ENCODE measurements around the gene MOB2.
"Not testable (repeated sequence)": the region's sequence is repeated elsewhere in the genome, so short reads cannot be mapped to it uniquely, and the experiment has no call there.

MOB2 gene

DNA sequence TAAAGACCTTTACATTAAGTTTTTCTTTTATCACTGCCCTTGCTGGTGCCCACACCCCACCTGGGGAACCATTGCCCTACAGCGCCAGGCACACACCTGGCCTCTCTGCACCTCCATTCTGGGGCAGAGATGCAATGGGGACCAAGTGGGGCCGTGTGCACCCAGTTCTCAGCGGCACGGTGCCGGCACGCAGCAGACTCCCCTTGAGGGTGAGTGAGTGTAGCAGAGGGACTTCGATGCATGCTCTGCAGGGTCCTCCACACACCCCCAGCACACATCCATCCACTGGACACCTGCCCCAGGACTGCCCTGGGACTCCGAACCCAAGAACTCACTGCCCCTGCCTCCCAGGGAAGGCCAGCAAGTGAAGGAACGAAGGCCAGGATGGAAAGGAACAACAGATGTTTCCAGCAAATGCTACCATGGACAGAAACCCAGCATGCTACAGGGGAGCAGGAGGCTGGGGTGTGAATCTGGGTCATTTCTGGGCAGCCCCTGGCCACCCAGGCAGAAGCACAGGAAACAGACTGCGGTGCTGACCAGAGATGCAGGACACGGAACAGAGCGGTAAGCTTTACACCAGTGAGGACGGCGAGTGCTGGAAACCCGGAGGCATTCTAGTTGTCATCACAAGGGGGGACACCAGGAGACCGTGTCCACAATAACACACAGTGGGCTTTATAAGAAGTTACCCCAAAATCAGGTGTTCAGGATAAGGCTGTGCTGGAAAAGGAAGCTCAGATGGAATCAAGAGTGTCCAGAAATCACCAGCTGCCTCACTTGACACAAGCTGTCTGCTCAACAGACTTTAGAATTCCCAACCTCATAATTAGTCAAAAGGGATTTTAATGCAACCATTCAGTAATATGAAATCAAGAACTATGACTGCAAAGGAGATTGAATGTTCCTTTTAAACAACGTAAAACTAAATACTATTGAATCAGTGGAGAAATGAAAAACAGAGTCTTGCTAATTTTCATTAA lies 32.7 kb upstream of the MOB2 start:
- FAIRE-seq (no peak), DNase-seq (ENCODE audit: insufficient read length, low spot score) (no peak)

DNA sequence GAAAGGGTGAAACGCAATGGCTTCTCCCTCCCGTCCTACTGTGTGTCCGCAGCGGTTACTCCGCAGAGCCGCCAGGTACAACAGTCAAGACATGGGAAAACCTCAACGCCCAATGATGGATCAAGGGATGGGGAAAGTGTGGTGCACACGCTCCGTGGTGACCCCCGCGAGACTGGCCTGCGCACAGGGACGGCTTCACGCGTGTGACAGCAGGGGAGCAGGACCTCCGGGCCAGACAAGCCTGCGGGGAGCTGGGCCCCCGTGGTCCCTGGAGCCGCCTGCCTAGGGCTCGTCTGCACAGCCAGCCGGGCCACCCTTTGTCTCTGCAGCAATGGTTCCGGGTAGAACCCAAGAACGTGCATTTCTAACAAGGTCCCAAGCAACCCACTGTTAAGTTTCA lies 31.7 kb upstream of the MOB2 start:
- FAIRE-seq (no peak), DNase-seq (ENCODE audit: insufficient read length, low spot score) (no peak)

DNA sequence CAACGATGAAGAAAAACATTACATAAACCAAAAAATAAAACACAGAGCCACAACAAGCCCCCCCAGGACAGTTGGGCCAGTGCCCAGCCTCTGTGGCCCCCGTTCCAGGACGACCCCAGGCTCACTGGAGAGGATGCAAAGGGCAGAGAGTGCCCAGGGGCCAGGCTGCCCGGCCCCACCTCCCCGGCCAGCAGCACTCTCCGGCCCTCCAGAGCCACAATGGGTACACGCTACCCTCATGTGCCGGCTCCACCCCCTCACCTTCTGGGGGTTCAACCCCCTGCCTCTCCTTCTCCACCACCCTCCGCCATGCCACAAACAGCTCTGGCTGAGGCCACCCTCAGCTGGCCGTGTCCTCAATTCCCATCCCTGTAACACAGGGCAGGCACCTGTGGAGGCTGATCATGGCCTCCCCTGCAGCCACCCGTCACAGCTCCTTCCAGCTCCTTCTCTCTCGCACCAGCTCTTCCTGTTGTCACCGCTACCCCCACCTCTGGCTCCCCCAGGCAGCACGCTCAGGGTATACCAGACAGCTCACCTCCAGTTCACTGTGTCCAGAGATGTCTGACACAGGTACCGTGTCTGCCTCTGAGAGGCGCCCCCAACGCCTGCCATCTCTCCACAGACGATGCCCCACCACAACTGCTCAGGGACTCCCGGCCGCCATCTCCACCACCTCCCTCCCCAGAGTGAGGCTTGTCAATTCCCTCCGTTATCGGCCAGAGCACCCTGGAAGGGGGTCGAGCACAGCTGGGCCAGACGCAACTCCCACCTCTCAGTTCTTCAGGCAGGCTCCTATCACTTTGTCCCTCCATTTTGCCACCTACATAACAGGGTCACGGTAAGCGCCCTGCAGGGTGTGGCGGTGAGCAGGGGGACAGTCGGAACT lies 30.8 kb upstream of the MOB2 start:
- no peak for FAIRE-seq
- no peak for DNase-seq (ENCODE audit: insufficient read length, low spot score)

DNA sequence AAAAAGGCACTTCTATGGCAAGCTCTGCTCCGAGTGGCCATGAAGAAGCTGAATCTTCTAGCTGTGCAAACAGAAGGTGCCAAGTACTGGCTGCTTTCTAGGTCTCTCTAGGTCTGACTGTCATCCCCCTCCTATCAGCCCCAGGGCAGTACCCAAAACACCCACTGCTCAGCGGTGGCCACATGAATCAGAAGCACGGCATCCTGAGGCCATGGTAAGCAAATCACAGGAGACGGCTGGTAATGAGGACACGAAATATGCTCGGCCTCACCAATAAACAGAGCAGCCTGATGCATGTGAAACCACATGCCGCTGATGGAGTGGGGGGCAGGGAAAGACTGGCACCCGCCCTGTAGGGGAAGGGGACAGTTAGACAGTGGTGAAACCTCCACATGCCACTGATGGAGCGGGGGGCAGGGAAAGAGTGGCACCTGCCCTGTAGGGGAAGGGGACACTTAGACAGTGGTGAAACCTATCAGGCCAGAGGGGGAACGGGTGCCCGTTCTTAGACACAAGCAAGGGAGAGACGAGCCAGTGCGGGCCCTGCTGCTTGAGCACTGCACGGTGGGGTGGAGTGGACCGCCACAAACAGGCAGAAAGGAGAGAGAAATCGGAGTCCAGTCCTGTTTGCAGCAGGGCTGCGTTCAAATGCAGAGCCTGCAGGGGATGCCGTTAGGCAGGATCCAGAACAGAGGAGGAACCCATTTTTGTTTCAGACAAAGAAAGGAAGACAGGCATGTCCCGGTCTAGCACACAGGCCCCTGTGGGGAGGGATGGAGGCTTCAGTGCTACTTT lies 29.9 kb upstream of the MOB2 start:
- FAIRE-seq (no peak), DNase-seq (ENCODE audit: insufficient read length, low spot score) (no peak)

DNA sequence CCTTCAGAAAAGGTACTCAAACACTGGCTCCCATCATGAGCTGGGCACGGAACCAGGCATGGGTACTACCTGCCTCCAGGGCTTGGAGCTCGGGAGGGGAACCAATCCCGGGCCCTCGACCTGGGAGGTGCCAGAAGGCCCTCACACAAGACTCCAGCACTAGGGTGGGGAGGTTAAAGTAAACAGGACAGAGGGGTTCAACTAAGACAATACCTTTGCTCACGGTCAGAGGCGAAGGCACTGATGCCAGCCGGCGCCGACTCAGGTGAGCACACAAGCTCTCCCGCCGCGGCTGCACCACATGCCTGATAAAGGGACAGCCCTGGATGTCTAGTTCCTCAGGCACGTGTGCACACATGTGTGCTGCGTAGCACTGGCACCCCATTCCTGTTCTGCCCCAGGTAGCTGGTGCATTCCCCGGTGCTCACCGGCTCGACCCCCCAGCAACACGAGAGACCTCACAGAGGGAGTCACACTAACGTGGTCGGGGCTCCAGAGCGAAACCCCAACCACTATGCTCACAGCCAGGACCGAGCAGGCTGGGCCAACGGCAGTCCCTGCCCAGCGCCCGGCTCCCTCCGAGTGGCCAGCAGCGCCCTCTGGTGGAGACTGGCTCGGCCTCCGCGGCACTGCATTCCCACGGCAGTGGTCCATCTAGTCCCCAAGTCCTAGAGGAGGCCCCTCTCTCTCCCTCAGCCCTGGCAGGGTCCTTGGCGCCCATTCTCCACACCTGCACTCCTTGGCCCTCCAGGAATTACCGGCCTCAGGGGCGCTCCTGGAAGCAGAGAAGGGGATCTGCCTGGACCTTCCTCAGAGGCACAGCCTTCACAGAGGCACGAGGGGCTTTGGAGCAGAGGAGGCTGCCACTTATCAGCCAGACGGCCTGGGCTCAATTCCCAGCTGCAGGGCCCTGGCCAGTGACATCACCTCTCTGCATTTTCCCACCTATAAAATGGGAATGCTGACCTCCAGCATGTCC lies 28.8 kb upstream of the MOB2 start:
- FAIRE-seq (peak; percentile 14), DNase-seq (ENCODE audit: insufficient read length, low spot score) (peak; percentile 89)

DNA sequence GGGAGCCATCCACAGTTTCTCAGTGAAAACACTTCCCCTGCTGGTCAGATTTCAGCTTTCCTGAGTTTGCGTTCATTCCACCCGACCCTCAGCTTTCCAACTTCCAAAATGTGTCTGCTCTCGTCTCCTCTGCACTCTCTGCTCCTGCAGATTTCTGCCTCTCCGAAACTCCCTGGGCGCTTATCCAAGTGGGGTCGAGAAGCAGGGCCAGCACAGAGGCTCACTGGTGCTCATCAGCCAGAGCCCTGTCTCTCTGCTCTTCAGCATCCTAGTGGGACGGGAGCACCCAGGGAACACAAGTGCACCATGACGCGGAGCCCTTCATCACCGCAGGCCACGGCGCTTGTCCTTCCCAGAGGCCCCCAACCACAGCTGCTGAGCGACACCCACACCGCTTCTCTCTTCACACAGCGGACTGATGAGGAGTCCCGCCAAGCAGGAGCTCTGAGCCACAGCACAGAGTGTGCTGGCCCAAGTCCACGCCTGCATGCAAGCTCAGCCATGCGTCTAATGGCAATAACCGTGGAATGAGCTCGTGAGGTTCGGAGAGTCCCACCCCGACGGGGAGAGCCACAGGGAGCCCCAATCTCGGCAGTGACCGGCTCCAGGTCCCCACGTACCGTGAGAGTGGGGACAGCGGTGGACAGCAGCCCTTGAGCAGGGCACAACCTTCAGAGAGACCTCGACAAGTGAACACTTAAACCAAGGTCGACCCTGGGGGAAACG lies 27.9 kb upstream of the MOB2 start:
- DNase-seq (ENCODE audit: insufficient read length, low spot score), result no peak
- FAIRE-seq, result no peak

DNA sequence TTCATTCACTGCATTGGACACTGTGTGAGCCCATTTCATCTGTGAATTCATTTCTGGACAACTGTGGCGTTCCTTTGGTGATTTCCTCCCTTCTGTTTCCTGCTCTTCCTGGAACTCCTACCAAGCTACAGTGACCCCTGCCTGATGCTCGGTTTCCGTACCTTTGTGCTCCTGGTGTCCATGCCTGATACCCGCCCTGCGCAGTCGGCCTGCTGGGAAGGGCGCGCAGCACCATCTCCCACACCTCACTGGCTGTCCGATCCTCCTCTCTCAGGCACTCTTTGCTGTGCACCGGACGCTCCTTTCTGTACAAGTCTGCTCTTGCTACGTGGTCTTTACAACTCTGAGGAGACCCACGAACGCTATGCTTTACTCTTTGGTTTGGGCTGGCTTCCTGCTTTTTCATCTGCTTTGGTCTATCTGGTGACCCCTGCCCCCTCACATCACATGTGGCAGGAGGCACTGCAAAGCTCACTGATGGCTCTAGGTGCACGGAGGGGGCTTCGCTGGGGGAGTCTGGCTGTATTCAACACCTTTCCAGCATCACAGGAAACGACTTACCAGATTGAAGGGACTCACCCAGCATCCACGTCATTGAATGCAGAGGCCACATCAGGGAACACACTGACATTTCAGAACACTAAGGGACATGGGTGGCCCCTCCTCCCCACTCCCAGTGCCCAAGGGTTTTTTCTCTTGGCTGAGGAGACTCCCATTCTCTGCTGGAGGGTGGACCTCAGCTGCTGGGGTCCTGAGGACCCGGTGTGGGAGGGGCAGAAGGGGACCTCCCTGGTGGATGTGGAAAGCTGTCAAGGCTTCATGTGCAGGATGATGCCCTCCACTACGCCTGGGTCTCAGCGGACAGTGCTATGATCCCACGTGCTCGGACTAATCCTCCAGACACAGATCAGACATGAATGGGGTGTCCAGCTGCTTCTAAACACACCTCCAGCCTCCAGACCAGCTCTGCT lies 27.0 kb upstream of the MOB2 start:
- FAIRE-seq (no peak), DNase-seq (ENCODE audit: insufficient read length, low spot score) (no peak)

DNA sequence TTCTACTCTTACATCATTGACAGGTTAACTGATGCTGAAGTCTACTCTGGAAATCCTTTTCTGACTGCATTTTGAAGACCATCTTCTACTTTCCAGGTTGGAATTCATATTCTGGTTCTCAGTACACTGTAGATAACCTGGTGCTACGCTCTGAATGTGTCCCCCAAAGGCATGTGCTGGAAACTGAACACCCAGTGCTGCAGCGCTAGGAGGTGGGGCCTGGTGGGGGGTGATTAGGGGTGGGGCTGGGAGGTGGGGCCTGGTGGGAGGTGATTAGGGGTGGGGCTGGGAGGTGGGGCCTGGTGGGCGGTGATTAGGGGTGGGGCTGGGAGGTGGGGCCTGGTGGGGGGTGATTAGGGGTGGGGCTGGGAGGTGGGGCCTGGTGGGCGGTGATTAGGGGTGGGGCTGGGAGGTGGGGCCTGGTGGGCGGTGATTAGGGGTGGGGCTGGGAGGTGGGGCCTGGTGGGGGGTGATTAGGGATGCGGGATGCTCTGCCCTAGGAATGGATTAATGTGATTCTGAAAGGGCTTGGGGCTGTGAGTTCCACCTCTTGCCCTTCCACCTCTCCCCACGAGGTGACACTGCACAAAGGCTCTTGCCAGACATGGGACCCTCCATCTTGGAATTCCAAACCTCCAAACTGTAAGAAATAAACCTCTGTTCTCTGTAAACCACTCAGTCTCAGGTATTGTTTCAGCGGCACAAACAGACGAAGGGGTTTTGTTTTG lies 26.1 kb upstream of the MOB2 start:
- FAIRE-seq; DNase-seq (ENCODE audit: insufficient read length, low spot score): not testable (repeated sequence)

DNA sequence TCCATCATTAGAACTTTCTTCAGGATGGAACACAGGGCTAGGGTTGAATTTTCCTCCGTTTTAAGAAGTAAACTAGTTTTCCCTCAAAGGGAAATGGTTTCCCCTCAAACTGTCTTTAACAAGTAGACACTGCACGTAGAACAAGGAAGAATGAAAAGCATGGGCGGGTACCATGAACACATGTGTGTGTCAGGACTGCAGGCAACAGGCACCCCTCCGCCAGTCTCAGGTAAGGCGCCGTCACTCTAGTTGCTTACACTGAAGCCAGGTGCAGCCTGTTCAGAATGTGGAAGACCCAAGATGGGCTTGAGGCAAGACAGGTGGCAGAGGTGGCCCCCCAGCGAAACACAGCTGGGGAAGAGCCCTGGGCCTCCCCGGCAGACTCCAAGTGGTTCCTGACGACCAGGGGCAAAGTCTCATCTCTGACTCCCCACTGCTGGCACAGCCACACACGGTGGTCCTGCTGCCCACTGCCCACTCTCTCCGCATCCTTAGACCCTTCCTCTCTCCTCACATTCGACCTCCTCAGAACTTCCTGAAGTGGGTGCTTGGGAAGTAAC lies 25.4 kb upstream of the MOB2 start:
- DNase-seq (ENCODE audit: insufficient read length, low spot score) (no peak), FAIRE-seq (no peak)

DNA sequence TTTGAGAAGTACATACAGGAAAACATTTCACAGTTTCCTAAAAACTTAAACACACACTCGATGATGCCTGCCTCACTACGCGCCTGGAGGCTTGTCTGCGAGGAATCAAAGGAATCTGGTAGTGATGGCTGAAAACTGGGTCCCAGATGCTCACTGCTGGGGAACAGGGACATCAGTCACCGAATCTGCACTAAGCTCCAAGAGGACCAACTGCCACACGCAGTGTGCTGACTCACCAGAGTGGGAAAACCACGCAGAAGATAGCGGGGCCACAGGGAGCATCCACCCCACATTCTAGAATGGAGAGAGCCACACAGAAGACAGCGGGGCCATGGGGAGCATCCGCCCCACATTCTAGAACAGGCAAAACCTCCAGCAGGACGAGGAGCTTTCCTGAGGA lies 24.3 kb upstream of the MOB2 start:
- DNase-seq (ENCODE audit: insufficient read length, low spot score) (no peak), FAIRE-seq (no peak)

DNA sequence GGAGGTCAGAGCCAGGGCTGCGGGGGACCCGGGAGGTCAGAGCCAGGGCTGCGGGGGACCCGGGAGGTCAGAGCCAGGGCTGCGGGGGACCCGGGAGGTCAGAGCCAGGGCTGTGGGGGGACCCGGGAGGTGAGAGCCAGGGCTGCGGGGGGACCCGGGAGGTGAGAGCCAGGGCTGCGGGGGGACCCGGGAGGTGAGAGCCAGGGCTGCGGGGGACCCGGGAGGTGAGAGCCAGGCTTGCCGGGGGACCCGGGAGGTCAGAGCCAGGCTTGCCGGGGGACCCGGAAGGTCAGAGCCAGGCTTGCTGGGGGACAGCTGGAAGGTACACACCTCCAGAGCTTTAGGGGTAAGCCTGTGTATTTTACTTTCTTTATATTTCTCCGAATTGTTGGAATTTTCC lies 23.8 kb upstream of the MOB2 start:
- not testable (repeated sequence) for DNase-seq (ENCODE audit: insufficient read length, low spot score); FAIRE-seq

DNA sequence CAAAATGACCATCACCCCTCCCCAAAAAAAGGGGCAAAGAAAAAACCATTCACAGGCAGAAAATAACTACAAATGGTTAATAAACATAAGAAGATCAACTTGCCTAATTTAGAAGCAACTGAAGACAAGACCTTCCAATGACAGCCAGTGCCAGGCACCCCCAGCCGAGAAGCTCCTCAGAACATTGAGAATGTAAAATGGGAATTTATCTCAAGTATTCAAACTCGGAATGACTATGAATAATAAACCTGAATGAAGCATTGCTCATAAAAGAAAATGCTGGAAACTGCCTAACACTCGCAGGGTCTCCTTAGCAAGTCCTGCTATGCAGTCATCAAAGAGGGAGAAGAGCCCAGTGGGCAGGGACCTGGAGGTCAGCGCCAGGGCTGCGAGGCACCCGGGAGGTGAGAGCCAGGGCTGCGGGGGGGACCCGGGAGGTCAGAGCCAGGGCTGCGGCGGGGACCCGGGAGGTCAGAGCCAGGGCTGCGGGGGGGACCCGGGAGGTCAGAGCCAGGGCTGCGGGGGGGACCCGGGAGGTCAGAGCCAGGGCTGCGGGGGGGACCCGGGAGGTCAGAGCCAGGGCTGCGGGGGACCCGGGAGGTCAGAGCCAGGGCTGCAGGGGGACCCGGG lies 23.2 kb upstream of the MOB2 start:
- FAIRE-seq (no peak), DNase-seq (ENCODE audit: insufficient read length, low spot score) (no peak)

DNA sequence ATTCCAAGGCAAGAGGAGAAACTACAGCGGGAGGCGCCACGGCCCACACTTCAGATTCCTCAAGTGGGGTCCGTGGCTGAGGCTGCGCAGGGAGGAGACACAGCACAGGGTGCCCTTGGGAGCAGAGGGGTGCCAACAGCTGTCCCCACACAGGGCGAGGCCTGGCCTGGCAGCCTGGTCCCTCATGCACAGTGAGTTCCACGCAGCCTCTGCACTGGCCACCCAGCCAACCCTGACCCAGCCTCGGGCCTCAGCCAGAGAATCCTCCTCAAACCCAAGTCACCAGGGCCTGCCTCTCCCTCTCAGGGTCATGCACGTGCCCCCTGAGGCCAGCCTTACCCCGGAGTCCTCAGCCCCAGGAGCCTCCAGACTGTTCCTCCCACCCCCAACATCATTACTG lies 22.4 kb upstream of the MOB2 start:
- no peak for FAIRE-seq
- no peak for DNase-seq (ENCODE audit: insufficient read length, low spot score)

DNA sequence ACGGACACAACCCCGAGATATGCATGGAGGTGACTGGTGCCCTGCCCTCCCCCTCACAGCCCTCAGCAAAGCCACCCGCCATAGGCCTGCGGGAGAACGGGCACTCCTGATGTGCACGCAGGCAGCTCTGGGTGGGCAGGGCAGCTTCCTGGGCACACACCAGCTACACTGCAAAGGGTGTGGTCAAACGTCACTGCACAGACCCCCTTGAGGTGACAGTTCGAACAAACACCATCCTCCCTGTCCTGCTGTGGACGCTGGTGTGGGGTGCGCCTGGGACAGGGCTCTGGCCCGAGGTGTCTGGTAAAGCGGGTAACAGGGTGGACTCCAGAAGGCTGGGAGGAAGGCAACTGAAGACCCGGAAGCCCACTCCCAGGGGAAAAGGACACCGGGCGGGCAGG lies 21.9 kb upstream of the MOB2 start:
- no peak for FAIRE-seq

DNA sequence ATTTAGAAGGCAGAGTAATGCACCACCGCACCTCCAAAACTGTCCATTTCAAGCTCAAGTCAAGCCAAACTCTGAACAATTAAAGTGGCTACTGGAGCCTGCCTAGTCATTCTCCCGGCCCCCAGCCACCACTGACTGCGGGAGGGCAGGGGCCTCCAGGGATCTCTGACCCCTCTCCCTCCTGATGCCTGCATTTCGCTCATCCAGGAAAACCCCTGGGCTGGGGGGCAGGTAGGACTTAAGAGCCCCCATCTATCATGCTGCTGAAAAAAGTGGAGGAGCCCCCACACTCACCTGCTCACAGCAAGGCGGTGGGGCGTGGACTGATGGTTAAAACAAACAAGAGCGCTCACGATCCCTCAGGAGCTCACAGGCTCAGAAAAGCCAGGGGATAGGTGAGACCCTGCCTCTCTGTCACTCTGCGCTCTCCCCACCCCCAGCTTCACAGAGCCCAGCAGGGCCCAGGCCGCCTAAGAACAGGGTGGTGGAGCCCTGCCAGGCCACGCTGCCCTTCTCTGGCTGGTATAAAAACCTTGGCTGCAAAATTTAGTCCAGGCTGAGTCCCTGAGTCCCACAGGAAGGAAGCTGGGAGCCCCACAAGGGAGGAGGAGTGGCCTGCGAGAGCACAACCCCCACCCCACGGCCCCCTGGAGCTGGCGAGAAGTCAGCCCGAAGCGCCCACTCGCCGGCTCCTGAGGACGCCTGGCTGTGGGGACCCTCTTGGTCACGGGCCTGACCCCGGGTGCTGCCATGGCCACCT lies 21.0 kb upstream of the MOB2 start:
- no peak for FAIRE-seq
- no peak for DNase-seq (ENCODE audit: insufficient read length, low spot score)

More for the DNA sequence above, 21.9 kb upstream of the MOB2 start:
- no peak for DNase-seq (ENCODE audit: insufficient read length, low spot score)

DNA sequence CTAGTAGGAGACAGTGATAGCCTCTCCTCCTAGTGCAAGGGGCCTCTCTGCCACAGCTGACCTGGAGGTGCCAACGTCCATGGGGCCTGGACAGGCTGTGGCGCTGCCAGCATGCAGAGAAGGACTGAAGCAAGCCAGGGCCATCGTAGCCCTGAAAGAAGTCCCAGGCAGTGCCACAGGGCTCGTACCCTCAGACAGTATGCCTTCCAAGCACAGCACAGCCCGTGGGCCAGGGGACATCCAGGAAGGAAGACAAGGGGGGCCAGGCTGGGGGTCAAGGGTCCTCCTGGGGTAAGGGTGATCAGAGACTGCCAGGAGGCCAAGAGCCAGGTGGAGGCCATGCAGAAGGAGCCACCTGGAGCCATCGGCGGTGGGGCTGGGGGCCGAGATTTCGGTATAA lies 20.4 kb upstream of the MOB2 start:
- DNase-seq (ENCODE audit: insufficient read length, low spot score), result no peak
- no peak for FAIRE-seq
